ENCODE results near the gene SYCP3.

The SYCP3 gene

DNA sequence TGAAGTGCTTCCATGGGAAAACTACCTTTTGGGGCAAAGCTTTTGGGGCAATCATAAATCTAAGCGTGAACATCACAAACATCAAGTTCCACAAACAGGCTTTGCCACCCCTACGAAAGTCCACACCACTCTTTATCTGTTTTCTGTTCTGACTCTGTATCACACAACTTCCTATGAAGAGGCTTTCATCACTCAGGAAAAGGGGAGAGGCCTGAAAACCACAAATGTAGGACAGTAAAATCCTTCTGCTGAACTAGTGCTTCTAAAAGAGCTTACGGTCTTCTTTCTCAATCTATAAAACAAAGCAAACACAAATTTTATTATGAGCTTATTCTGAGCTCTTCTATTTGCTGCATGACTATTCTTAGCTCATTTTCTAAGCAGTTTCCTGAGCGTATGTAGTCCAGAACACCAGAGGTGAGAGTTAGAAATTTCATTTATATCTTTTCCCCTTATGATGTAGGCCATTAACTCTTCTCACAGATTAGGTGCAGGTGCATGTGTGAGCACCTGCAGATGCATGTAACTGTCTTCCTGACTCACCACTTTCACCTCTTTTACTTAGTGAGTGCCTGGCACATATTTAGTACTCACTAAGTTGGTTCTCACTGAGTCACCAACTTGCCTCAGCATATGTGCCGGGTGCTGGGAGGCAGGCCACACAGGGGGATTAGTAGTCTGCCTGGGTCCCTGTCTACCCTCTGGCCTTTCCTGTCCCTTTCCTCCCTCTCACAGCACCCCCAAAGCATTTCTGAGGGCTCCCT lies 32.9 kb upstream of the SYCP3 start:
- no peak overlapping the region for H3K4me3 ChIP-seq (ENCODE audit: low read depth, low read length)
- TF ChIP-seq, protein P1, sequence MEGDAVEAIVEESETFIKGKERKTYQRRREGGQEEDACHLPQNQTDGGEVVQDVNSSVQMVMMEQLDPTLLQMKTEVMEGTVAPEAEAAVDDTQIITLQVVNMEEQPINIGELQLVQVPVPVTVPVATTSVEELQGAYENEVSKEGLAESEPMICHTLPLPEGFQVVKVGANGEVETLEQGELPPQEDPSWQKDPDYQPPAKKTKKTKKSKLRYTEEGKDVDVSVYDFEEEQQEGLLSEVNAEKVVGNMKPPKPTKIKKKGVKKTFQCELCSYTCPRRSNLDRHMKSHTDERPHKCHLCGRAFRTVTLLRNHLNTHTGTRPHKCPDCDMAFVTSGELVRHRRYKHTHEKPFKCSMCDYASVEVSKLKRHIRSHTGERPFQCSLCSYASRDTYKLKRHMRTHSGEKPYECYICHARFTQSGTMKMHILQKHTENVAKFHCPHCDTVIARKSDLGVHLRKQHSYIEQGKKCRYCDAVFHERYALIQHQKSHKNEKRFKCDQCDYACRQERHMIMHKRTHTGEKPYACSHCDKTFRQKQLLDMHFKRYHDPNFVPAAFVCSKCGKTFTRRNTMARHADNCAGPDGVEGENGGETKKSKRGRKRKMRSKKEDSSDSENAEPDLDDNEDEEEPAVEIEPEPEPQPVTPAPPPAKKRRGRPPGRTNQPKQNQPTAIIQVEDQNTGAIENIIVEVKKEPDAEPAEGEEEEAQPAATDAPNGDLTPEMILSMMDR (conservative IDR thresholded peaks at IDR 0.05; ENCODE audit: low read depth, low read length): no peak
- peak; percentile 24 for DNase-seq (ENCODE audit: low read depth)

DNA sequence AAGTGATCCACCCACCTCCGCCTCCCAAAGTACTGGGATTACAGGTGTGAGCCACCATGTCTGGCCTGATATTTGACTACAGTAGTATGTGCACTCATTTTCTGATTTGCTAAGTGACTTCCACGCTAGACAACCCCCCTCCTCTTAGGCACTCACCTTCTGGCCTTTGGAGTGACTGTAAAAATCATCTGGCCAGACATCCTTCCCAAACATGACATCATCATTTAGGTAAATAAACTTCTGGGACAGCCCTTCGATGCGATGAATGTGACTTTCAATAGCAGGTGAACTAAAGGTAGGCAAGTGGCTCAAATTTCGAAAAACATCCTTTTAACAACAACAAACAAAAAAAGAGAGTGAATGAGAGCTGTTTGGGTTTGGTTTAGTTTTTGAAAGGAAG lies 30.6 kb upstream of the SYCP3 start:
- TF ChIP-seq, protein P1 (conservative IDR thresholded peaks at IDR 0.05; ENCODE audit: low read depth, low read length): no peak
- no peak for DNase-seq (ENCODE audit: low read depth)
- no peak overlapping the region for H3K4me3 ChIP-seq (ENCODE audit: low read depth, low read length)

- TF ChIP-seq, protein P1 (conservative IDR thresholded peaks at IDR 0.05; ENCODE audit: low read depth, low read length): no peak
- H3K4me3 ChIP-seq (ENCODE audit: low read depth, low read length): no peak overlapping the region
- no peak for DNase-seq (ENCODE audit: low read depth)
Measured at GRCh38 chr12:101768781-101769180, 29.5 kb upstream of the SYCP3 start.

DNA sequence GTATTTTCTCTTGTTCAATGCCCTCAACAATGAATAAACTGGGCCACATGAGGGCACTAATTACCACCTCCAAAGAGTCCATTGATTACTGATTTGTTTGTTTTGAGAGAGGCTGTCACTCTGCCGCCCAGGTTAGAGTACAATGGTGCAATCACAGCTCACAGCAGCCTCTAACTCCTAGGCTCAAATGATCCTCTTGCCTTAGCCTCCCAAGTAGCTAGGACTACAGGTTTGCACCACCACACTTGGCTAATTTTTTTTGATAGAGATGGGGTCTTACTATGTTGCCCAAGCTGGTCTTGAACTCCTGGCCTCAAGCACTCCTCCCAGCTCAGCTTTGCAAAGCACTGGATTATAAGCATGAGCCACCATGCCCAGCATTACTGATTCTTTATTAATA lies 28.3 kb upstream of the SYCP3 start:
- no peak for DNase-seq (ENCODE audit: low read depth)
- TF ChIP-seq, protein P1 (conservative IDR thresholded peaks at IDR 0.05; ENCODE audit: low read depth, low read length): no peak
- no peak overlapping the region for H3K4me3 ChIP-seq (ENCODE audit: low read depth, low read length)

- TF ChIP-seq, protein P1 (conservative IDR thresholded peaks at IDR 0.05; ENCODE audit: low read depth, low read length): no peak
- peak; percentile 47 for DNase-seq (ENCODE audit: low read depth)
- H3K4me3 ChIP-seq (ENCODE audit: low read depth, low read length): no peak overlapping the region
Measured at GRCh38 chr12:101764051-101764792, 25.0 kb upstream of the SYCP3 start.

DNA sequence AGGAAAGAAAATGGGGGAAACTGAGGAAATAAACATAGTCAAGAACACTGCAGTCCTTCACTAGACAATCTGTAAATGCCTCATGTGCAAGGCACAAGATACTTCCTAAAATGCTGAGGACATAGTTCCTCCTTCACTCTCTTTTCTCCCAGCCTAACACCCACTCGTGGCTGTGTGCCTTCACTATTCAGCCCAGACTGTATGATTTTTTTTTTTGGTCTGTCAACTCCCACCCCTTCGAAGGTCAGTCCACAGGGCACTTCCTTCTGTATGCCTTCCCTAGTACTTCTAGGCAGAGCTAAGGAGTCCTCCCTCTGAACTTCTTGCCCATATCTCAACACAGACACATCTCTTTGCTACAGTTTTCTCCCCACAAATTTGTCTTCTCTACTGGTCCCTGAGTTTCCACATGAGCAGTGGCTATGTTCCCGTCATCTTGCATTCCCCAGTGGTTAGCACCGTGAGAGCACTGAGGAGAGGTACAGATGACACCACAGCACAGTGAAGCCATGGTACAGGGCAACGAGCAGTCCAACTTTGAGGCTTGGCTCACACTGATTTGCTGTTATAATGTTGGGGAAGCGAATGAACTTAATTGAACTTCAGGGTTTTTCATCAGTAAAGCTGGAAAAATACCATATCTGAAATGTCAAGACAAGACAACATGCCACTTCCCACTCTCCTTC lies 24.1 kb upstream of the SYCP3 start:
- no peak overlapping the region for H3K4me3 ChIP-seq (ENCODE audit: low read depth, low read length)
- DNase-seq (ENCODE audit: low read depth): no peak
- TF ChIP-seq, protein P1 (conservative IDR thresholded peaks at IDR 0.05; ENCODE audit: low read depth, low read length): no peak
